ENCODE measurements around the gene LRTM2.

The LRTM2 gene

DNA sequence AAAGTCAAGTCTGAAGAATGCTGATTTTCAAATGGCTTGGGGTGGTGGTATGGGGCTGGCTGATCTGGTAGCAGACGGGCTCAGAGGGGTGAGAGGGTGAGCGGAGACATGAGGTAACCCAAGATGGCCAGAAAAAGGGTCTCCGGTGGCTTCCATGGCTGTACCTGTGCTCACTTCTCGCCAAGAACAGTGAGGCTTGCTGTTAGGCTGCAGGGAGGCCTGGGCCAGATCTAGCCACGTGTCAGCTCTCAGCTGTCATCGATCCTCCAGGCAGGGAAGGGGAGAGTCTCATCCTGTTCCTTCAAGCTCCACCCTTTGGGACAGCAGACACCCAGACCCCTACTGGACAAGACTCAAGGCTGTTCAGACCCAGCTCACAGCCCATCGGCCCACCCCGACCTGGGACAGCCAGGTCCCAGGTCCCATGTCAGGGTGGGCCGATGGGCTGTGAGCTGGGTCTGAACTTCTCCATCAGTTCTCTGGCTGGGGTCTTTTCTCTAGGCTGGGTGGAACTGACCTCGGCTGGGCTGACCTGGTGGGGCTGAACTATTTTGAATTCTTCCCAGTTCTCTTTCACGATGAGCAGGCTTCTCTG, 9.0 kb downstream of the LRTM2 start:
- DNase-seq (ENCODE audit: low spot score): no peak

DNA sequence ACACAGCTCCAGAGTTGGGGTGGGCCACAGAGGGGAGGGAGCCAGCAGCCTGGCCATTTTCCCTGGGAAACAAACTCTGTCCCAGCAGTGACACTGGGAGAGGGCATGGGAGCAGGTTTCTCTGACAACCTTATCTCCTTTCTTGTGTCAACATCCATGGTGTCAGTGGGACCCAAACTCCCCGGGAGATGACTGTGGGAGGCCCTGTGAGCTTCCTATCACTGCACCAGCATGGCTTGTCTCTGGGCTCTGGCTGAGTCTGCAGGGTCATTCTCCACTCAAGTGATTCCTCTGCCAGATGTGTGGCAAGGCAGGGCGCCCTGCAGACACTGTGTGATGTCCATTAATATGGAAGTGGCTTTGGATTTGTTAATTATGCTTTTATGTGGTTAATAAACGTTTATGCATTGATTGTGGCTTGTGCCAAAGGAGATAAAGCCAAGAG, 10.1 kb downstream of the LRTM2 start:
- DNase-seq (ENCODE audit: low spot score): no peak

DNA sequence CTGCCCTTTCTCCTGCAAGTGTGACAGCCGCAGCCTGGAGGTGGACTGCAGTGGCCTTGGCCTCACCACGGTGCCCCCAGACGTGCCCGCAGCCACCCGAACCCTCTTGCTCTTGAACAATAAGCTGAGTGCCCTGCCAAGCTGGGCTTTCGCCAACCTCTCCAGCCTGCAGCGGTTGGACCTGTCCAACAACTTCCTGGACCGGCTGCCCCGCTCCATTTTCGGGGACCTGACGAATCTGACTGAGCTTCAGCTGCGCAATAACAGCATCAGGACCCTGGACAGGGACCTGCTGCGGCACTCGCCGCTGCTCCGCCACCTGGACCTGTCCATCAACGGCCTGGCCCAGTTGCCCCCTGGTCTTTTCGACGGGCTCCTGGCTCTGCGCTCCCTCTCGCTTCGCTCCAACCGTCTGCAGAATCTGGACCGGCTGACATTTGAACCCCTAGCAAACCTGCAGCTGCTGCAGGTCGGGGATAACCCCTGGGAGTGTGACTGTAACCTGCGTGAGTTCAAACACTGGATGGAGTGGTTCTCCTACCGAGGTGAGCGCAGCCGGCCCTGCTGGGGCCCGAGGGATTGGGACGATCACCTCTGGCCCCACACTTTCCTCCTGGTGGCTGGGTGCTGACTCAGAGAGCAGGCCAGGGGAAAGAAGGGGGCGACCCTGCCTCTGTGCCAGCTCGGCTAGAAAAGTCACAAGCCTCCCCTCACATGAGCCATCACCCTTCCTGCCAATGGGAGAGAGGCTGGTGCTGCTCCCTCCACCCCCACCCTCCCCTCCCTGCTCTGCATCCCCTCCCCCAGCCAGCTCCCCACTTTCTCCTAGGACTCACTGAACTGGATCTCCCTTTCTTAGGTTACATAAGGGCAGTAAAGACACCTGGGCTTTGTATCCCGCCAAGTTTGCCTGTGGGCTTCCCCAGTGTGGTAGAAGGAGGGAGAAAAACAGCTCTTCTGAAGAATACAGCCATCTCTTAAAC, 10.9 kb downstream of the LRTM2 start:
- DNase-seq (ENCODE audit: low spot score): no peak

DNA sequence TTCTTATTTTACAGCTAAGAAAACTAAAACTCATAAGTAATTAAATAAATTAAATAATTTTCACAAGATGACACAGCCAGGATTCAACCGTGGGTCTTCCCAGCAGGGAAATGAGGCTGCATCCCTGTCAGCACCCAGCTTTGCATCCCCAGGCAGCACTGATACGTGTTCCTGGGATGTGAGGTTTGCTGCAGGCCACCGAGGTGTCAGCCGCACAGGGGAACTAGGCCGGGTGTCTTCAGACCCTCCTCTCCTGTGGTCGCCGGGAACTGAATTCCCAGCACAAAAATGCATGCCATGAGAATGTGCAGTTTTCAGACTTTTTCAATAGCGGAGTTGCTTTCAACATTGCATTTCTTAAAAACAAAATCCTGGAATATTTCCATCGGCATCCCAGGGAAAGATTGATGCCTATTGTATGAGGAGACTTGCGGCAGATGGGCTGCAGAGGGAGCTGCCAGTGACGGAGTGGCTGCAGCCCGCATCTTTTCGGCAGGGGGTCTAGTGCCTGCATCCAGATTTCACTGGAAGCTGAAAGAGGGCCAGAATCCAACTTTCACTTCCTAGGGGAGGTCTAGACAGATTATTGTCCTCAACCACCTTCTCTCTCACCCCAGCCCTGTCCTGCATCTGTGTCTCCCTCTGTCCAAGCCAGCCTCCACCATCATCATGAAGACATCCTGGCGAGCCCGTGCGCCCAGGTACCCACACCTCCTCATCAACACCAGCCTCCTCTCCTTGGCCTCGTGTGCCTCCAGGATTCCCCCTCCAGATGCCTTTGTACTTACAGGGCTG, 12.6 kb downstream of the LRTM2 start:
- no peak for DNase-seq (ENCODE audit: low spot score)

DNA sequence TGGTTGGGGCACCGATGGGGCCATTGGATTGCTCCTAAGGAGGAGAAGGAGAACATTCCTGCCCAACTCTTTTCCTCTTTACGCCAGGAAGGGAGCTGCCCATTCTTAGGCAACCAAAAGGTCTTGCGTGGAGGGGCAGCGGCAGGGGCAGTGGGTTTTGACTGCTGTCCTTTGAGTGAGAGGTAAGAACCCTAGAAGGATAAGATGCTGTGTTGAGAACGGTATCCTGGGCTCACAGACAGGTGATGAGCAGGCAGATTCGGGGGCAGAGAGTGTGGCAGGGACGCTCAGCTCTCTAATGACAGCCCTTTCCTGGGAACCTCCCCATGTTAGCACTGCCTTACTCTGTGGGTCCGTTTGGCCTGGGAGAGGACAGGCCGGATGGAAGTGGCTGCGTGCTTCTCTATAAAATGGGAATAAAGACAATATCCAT, 13.2 kb downstream of the LRTM2 start:
- DNase-seq (ENCODE audit: low spot score): no peak

DNA sequence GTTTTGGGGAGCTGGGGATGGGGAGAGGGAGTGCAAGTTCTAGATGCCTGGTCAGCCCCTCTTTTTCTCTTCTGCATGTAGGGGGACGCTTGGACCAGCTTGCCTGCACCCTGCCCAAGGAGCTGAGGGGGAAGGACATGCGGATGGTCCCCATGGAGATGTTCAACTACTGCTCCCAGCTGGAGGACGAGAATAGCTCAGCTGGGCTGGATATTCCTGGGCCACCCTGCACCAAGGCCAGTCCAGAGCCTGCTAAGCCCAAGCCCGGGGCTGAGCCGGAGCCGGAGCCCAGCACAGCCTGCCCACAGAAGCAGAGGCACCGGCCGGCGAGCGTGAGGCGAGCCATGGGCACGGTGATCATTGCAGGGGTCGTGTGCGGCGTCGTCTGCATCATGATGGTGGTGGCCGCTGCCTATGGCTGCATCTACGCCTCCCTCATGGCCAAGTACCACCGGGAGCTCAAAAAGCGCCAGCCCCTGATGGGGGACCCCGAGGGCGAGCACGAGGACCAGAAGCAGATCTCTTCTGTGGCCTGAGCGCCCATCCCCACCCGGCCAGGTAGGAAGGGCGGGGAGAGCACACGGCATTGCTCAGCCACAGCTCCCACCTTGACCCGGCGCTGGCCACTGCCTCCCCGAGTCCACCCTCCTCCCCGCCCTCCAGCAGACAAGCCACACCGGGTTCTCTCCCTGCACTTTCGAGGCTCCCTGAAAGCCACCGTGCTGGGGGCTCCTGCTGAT, 14.0 kb downstream of the LRTM2 start:
- no peak for DNase-seq (ENCODE audit: low spot score)

DNA sequence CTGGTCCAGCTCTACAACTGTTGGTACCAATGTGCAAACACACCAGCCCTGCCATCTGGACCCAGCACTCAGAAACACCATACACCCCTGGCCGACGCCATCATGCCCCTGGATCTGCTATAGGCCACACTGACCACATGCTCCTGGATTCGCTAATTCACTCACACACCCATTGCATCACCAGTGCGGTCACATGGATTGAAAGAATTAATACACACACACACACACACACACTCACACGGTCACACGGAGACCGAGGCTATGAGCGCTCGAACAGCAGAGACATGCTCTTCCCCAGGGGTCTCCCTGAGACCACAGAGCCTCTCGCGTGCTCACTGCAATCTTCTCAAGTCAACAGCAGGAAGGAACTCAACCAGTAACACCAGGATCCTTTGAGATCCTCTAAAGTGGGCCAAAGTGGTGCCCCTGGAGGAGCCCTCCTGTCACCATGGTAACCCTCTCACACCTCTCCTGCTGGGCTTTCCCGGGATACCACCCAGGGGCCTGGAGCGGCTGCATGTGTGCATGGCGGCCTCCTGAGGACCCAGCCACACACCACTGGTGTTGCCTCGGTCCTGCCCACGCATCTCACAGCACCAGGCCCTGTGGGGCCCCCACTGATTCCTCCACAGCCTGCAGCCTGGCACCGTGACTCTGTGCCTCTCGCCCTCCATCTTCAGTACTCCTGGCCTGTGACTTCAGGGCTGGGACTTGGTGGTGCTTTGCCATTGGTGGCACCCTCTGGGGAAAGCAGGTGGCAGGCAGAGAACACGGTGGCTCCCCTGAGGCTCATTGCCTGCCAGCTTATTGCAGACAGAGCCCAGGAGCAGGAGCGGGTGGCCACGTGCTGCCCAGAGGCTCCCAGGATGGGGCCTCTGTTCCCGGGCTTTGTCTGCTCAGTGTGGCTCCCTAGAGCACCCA, 15.1 kb downstream of the LRTM2 start:
- DNase-seq (ENCODE audit: low spot score): no peak

DNA sequence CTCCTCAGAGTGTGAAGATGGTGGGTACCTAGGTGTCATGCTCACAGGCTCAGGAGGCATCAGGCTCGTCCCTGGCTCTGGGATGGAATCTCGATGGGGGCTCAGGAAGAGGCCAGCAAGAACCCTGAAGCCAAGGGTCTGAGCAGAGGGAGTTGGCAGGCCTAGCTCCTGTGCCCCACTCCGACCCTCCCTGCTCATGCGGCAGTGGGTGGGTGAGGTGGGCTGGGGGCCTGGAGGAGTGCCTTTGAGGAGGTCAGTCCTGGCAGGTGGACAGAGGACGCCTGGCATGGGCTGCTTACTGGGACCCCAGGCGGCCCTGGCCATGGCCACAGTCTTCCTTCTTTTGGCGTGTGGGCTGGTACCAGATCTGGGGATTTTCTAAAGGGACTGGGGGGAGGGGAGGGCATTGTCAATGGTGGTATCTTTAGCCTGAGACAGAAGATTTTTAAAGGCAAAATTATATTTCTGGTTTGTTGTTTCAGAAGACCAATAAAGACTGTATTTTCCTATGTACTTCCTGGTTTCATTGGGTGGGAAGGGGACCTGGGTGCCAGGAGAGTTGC, 16.0 kb downstream of the LRTM2 start:
- no peak for DNase-seq (ENCODE audit: low spot score)

DNA sequence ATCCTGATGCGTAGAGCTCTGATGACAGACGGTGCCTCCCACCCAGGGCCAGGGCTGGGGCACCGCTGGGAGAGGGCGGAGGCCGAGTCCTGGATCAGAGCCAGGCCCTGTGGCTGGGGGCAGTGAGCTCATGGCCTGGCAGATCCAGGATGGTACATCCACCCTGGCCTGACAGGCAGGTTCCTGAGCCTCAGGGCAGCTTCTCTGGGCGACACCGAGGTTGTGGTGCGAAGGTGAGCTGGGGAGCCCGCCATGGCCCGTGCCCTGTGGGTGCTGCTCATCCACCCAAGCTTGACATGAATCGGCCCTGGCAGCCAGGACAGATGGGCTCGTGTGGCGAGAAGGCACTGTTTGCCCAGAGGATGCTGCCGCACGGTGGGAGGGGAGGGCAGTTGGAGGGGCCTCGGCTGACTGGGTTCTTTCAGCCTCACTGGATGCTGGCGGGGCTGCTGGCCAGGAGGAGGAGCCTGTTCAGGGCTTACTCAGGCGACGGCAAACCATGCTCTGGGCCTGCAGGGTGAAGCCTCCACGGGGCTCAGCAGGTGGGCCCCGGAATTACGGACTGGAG, 16.6 kb downstream of the LRTM2 start:
- no peak for DNase-seq (ENCODE audit: low spot score)

DNA sequence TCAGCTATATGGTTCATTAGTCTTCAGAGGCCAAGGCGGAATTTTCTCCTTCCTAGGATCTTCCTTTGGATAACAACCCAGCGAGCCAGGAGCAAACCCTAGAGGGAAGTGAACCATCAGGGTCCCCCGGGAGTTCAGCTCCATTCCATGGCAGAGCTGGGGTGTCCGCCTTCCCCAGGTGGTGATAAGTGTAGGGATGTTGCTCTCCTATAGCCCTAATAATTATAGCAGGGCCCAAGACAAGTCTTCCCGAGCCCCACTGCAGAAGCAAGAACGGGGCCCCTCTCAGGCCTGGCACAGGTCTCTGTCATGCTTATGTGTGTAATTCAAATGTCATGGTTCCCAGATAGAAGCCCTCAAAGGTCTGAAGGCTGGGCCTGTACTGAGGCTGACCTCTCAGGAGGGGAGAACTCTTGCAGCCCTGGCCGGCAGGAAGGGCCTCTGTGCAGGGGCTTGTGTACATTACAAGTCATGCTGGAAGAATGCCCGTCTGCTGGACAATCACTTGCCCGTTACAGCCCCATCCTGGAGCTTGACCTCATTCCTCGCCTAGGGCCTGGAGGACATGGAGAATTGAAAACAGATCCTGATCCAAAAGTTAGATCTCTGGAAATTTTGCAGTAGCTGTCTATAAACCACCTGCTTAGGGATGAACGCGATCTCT, 17.3 kb downstream of the LRTM2 start:
- DNase-seq (ENCODE audit: low spot score): no peak

DNA sequence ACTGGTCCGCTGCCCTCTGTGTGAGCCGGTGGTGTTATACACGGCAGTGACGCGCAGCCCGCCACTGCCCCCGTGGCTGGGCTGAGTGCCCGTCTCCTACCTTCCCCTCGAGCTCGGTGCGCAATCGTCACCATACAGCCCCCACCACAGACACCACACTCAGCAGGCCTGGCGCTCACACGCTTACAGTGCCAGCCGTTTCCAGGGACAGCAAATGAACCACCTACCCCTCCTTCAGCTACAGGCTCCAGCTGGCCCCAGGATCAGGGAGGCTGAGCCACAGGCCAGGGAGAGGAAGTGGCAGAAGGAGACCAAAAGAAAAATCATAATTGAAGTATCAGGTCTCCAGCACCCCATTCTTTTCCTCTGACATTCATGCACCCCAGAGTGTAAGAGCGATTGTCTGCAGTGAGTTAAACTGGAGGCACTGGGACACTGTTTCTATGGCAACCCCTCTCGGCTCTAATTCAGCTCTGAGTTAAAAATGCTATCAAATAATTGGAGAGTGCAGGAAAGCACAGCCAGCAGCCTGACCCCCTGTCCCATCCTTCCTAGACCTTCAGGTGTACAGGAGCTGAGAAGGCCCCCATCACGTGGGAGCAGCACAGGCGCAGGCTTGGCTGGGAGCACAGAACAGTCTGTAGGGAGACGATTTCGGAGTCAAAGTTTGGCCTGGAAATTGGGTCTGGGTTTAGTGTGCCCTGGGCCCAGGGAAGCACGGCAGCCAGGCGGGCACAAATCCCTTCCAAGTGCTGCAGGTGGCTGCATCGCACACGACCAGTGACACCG, 18.0 kb downstream of the LRTM2 start:
- DNase-seq (ENCODE audit: low spot score): no peak

DNA sequence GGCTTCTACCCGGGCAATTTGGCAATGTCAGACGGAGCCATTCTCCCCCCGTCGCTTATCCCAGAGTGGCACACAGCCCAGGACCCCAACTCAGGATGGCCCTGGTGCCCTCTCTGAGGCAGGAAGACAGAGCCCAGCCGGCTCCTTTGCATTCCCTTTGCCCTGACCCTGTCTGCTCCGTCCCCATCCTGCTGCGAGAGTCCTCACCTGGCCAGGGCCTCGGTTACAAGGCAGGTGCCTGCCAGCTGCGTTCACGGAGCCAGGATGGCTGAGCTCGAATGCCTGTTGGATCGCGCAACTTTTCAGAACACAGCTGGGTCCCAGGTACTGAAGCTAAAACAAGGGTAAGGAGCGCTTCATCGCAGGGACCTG, 18.6 kb downstream of the LRTM2 start:
- DNase-seq (ENCODE audit: low spot score): no peak

DNA sequence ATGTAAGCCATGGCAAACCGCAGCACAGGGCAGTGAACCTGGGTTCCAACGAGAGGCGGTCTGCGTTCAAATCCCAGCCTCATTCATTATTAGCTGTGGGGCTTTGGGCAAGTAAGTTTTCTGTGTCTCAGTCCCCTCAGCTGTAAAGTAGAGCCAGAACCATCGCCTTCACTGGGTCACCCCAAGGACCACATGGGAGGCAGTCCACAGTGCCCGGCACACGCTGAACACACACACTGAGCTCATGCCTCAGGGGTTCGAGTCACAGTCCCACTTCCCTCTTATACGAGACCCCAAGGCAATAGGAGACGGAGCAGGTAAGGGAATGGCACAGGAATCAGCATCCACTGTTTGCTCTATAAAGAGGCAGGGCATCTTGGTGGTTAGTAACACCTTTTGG, 19.1 kb downstream of the LRTM2 start:
- DNase-seq (ENCODE audit: low spot score): no peak

DNA sequence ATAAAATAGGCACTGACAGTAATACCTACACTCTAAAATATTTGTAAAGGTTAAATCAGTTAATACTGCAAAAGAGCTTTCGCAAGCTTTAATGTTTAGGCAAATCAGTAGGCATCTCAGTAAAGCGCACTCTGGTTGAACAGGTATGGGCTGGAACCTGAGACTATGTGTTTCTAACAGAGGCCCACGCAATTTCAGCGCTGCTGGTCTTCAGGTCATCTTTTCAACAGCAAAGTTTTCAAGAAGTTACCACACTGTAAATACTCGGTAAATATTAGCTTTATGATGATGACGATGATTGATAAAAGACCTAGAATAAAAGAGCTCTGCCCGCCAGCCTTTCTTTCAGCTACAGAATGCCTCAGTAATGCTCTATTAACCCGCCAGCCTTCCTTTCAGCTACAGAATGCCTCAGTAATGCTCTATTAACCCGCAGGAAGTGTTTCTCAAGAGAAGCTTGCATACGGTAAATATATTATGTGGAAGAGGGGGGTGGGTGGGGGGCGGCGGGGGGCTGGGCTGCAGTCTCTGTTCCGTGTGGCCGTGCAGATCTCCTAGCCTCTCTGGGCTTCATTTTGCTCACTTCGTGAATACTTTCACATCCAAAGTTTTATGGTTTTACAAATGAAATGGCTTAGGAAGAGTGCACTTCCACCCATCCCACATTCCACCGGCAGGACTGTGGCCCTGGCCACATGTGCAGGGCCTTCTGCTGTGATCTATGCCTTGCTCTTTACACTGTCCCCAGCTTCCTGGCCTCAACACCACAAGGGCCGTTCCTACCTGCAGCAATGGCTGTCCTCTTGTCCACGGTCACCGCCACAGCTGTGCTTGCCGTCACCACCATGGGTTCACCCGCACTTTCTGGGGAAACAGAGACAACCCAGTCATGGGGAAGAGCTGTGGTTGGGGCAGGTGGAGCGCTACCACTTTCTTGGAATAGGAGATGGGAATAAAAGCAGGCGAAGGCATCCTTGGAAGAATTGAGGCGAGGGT, 19.9 kb downstream of the LRTM2 start:
- no peak for DNase-seq (ENCODE audit: low spot score)

DNA sequence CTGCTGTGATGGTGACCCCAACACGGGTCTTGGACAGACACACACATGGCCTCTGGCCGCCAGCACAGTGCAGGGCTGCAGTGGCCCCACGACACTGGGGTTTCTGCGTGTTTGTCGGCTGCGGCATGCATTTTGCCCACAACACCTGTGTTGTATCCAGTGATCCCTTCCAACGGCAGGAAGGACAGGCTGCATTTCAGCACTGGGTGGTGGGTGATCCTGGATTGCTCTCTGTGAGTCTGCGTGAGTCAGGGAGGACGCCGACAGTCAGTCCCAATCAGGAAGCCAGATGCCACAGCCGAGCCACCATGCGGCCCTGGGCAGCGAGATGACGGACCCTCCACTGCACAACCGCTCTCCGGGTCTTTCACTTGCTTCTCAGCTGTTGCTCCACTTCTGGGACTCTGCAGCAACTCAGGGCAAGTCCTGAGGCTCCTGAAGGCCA, 20.6 kb downstream of the LRTM2 start:
- DNase-seq (ENCODE audit: low spot score): no peak

DNA sequence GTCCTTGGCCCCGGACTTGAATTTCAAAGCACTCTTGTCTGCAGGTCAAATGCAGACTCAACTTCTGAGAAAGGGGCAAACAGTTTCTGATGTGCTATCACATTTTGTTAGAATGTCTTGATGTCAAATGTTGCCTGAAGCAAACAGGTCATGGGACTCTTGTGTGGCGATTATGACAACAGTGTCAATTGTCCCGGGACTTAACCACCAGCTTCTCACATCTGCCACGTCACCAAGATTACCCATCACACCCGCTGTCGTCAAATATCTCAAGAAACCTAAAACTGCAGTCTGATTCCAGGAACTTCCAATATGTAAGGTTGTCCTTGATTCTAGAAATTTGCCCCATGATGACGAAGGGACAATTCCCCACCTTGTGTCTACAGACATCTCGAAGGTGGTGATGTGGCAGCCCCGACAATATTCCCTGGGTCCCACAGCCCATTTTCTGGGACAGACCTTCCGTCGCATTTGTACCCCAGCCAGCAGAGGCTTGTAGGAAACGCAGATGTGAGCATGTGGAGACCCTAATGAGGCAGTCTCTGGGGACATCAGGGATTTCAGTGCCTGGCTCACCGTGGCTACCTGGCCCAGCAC, 21.3 kb downstream of the LRTM2 start:
- no peak for DNase-seq (ENCODE audit: low spot score)
